Activated naive CD8-positive, alpha-beta T cell treated with anti-CD3 and anti-CD28 coated beads, Interleukin-2, amount 10 ng/mL, durations not matched to agents 7 days and 5 days (primary cell): Measurements from ENCODE around the gene ST8SIA2. TPM values are rescaled to one million over a fixed set of nuclear protein-coding genes. Genes with fewer than 3 reads are reported as not detected.

Experiments
- ATAC-seq: fragments of 150-1000 bp; cut with Tn5 transposase; one replicate; pipeline ENCODE4 v1.10.0; 2021; ENCODE audit warnings: low read depth, moderate library complexity
- POLR2A ChIA-PET: fragments of 350-600 bp; sonication (Branson Sonifier 250); formaldehyde crosslinking; loops from one replicate; lab custom pipeline; 2021; ENCODE audit warnings: antibody characterized with exemption; lab: Charles Lee
- DNase-seq: peaks from one replicate; pipeline ENCODE4 v3.0.0; 2021
- H3K27ac Mint-ChIP-seq: one replicate; pipeline ENCODE4 v1.8.0; 2022; ENCODE audit warnings: mild to moderate bottlenecking, mixed read lengths
- H3K27me3 Mint-ChIP-seq: one replicate; pipeline ENCODE4 v1.8.0; 2022; ENCODE audit warnings: mild to moderate bottlenecking, moderate library complexity, mixed read lengths
- H3K36me3 Mint-ChIP-seq: one replicate; pipeline ENCODE4 v1.8.0; 2021; ENCODE audit warnings: mild to moderate bottlenecking, mixed read lengths
- H3K4me1 Mint-ChIP-seq: one replicate; pipeline ENCODE4 v1.8.0; 2021; ENCODE audit warnings: mixed read lengths
- H3K4me3 Mint-ChIP-seq: one replicate; pipeline ENCODE4 v1.8.0; 2022; ENCODE audit warnings: mild to moderate bottlenecking, moderate library complexity, mixed read lengths
- H3K9me3 Mint-ChIP-seq: one replicate; pipeline ENCODE4 v1.8.0; 2021; ENCODE audit warnings: mixed read lengths
- total RNA-seq, 2 experiments: library from RNA; stranded (reverse); gene quantifications; one replicate each; pipeline ENCODE4 v1.2.3, GENCODE V29; 2021

ST8SIA2 gene
- total RNA-seq, 2 experiments from 2014 or later: not detected

GRCh38 chr15:92383519-92384324, 10.0 kb upstream of the ST8SIA2 start:
- H3K4me1 Mint-ChIP-seq: peaks cover 1% of the 10 kb centered on the region
- no peak for ATAC-seq
- H3K27ac Mint-ChIP-seq: no peak overlapping the region
- peak; percentile 46 for DNase-seq
- POLR2A ChIA-PET: no interaction called here
- H3K4me3 Mint-ChIP-seq: no peak overlapping the region
- H3K27me3 Mint-ChIP-seq: peaks cover 27% of the 10 kb centered on the region
- no peaks in the 10 kb centered on the region for H3K9me3 Mint-ChIP-seq
- no peaks in the 10 kb centered on the region for H3K36me3 Mint-ChIP-seq

- Mint-ChIP-seq H3K4me3 (no peak overlapping the region), H3K4me1 (peaks cover 1% of the 10 kb centered on the region)
- ATAC-seq: no peak
These were observed 9.3 kb upstream of the ST8SIA2 start for GRCh38 chr15:92384381-92384780.

GRCh38 chr15:92385096-92385495, 8.6 kb upstream of the ST8SIA2 start:
- no peak overlapping the region for H3K4me3 Mint-ChIP-seq
- peaks cover 30% of the 10 kb centered on the region for H3K27me3 Mint-ChIP-seq
- H3K36me3 Mint-ChIP-seq: no peaks in the 10 kb centered on the region
- no peaks in the 10 kb centered on the region for H3K9me3 Mint-ChIP-seq
- peaks cover 1% of the 10 kb centered on the region for H3K4me1 Mint-ChIP-seq
- no peak overlapping the region for H3K27ac Mint-ChIP-seq
- DNase-seq (no peak), ATAC-seq (no peak)
- POLR2A ChIA-PET: no interaction called here

More at GRCh38 chr15:92384381-92384780, 9.3 kb upstream of the ST8SIA2 start:
- no peak for DNase-seq
- Mint-ChIP-seq H3K27ac (no peak overlapping the region), H3K27me3 (peaks cover 27% of the 10 kb centered on the region), H3K36me3 (no peaks in the 10 kb centered on the region), H3K9me3 (no peaks in the 10 kb centered on the region)
- POLR2A ChIA-PET: no interaction called here

GRCh38 chr15:92391640-92392039, 2.0 kb upstream of the ST8SIA2 start:
- Mint-ChIP-seq H3K27me3 (peaks cover 60% of the 10 kb centered on the region), H3K27ac (no peak overlapping the region), H3K4me3 (no peak overlapping the region), H3K36me3 (no peaks in the 10 kb centered on the region), H3K9me3 (no peaks in the 10 kb centered on the region), H3K4me1 (peaks cover 9% of the 10 kb centered on the region)
- ATAC-seq: peak; percentile 54
- POLR2A ChIA-PET: no interaction called here
- DNase-seq: no peak

GRCh38 chr15:92392462-92392861, 1.2 kb upstream of the ST8SIA2 start:
- Mint-ChIP-seq H3K4me1 (peaks cover 9% of the 10 kb centered on the region), H3K9me3 (no peaks in the 10 kb centered on the region), H3K27ac (no peak overlapping the region), H3K36me3 (no peaks in the 10 kb centered on the region), H3K27me3 (peaks cover 64% of the 10 kb centered on the region), H3K4me3 (no peak overlapping the region)
- POLR2A ChIA-PET: no interaction called here
- ATAC-seq: no peak
- DNase-seq: no peak

- ATAC-seq (no peak), DNase-seq (peak; percentile 33)
- POLR2A ChIA-PET: no interaction called here
- no peak overlapping the region for H3K27ac Mint-ChIP-seq
- peak overlapping the region; percentile 23 for H3K4me3 Mint-ChIP-seq
- H3K9me3 Mint-ChIP-seq: no peaks in the 10 kb centered on the region
- H3K4me1 Mint-ChIP-seq: peaks cover 9% of the 10 kb centered on the region
- H3K36me3 Mint-ChIP-seq: no peaks in the 10 kb centered on the region
- peaks cover 64% of the 10 kb centered on the region for H3K27me3 Mint-ChIP-seq
These were observed 263 bp downstream of the ST8SIA2 start for GRCh38 chr15:92393980-92394308.

GRCh38 chr15:92394309-92395097, 822 bp downstream of the ST8SIA2 start:
- Mint-ChIP-seq H3K4me1 (peaks cover 9% of the 10 kb centered on the region), H3K27me3 (peaks cover 63% of the 10 kb centered on the region), H3K27ac (no peak overlapping the region), H3K9me3 (no peaks in the 10 kb centered on the region), H3K36me3 (no peaks in the 10 kb centered on the region), H3K4me3 (no peak overlapping the region)
- POLR2A ChIA-PET: no interaction called here
- peak; percentile 33 for DNase-seq
- no peak for ATAC-seq

- H3K36me3 Mint-ChIP-seq: no peaks in the 10 kb centered on the region
- H3K4me1 Mint-ChIP-seq: peaks cover 9% of the 10 kb centered on the region
- H3K27ac Mint-ChIP-seq: no peak overlapping the region
- DNase-seq (no peak), ATAC-seq (no peak)
- H3K27me3 Mint-ChIP-seq: peaks cover 60% of the 10 kb centered on the region
- POLR2A ChIA-PET: no interaction called here
- no peaks in the 10 kb centered on the region for H3K9me3 Mint-ChIP-seq
- no peak overlapping the region for H3K4me3 Mint-ChIP-seq
These were observed 1.5 kb downstream of the ST8SIA2 start for GRCh38 chr15:92395098-92395635.

GRCh38 chr15:92399271-92399950, 5.7 kb downstream of the ST8SIA2 start:
- no peak overlapping the region for H3K4me3 Mint-ChIP-seq
- no peak for DNase-seq
- ATAC-seq: no peak
- peaks cover 3% of the 10 kb centered on the region for H3K4me1 Mint-ChIP-seq
- no peak overlapping the region for H3K27ac Mint-ChIP-seq
- H3K27me3 Mint-ChIP-seq: peaks cover 26% of the 10 kb centered on the region
- H3K36me3 Mint-ChIP-seq: no peaks in the 10 kb centered on the region
- no peaks in the 10 kb centered on the region for H3K9me3 Mint-ChIP-seq
- POLR2A ChIA-PET: no interaction called here

- H3K4me3 Mint-ChIP-seq: no peak overlapping the region
These were observed 6.9 kb downstream of the ST8SIA2 start for GRCh38 chr15:92400573-92400972.

GRCh38 chr15:92400980-92401787, 7.5 kb downstream of the ST8SIA2 start:
- no peak overlapping the region for H3K4me3 Mint-ChIP-seq
- H3K27ac Mint-ChIP-seq: no peak overlapping the region
- DNase-seq (no peak), ATAC-seq (no peak)
- H3K4me1 Mint-ChIP-seq: no peaks in the 10 kb centered on the region
- H3K27me3 Mint-ChIP-seq: peaks cover 15% of the 10 kb centered on the region
- POLR2A ChIA-PET: no interaction called here
- H3K36me3 Mint-ChIP-seq: no peaks in the 10 kb centered on the region
- no peaks in the 10 kb centered on the region for H3K9me3 Mint-ChIP-seq

More at GRCh38 chr15:92400573-92400972, 6.9 kb downstream of the ST8SIA2 start:
- H3K36me3 Mint-ChIP-seq: no peaks in the 10 kb centered on the region
- H3K9me3 Mint-ChIP-seq: no peaks in the 10 kb centered on the region
- no peak for ATAC-seq
- no peak for DNase-seq
- H3K4me1 Mint-ChIP-seq: no peaks in the 10 kb centered on the region
- no peak overlapping the region for H3K27ac Mint-ChIP-seq
- POLR2A ChIA-PET: no interaction called here
- peaks cover 22% of the 10 kb centered on the region for H3K27me3 Mint-ChIP-seq

- POLR2A ChIA-PET: no interaction called here
- no peaks in the 10 kb centered on the region for H3K36me3 Mint-ChIP-seq
These were observed 9.1 kb downstream of the ST8SIA2 start for GRCh38 chr15:92402751-92403150.

More at GRCh38 chr15:92402751-92403150, 9.1 kb downstream of the ST8SIA2 start:
- ATAC-seq (no peak), DNase-seq (no peak)
- Mint-ChIP-seq H3K4me3 (no peak overlapping the region), H3K9me3 (no peaks in the 10 kb centered on the region), H3K27ac (no peak overlapping the region), H3K4me1 (no peaks in the 10 kb centered on the region), H3K27me3 (peaks cover 5% of the 10 kb centered on the region)
